HFF-Myc (cell line): ENCODE measurements around the gene ADARB2.

Experiments used
- DNase-seq: peaks from one replicate; pipeline ENCODE4 v3.0.0-alpha.2; 2011; ENCODE audit warnings: low read depth; ENCODE audit errors: extremely low read depth
- H3K4me3 ChIP-seq: replicated peaks from 2 replicates; pipeline ENCODE4 v1.5.1; 2011; ENCODE audit warnings: low read depth, mild to moderate bottlenecking, control low read depth, low read length
- TF ChIP-seq, protein P1 (sequence below): IDR thresholded peaks from 2 replicates; pipeline ENCODE4 v1.5.1; 2012; ENCODE audit warnings: mild to moderate bottlenecking, low read depth, low read length, control low read depth; ENCODE audit errors: missing control alignments

The ADARB2 gene

GRCh38 chr10:1572519-1573333 lies 164.6 kb downstream of the ADARB2 start:
- DNase-seq = no peak
- TF ChIP-seq, protein P1, sequence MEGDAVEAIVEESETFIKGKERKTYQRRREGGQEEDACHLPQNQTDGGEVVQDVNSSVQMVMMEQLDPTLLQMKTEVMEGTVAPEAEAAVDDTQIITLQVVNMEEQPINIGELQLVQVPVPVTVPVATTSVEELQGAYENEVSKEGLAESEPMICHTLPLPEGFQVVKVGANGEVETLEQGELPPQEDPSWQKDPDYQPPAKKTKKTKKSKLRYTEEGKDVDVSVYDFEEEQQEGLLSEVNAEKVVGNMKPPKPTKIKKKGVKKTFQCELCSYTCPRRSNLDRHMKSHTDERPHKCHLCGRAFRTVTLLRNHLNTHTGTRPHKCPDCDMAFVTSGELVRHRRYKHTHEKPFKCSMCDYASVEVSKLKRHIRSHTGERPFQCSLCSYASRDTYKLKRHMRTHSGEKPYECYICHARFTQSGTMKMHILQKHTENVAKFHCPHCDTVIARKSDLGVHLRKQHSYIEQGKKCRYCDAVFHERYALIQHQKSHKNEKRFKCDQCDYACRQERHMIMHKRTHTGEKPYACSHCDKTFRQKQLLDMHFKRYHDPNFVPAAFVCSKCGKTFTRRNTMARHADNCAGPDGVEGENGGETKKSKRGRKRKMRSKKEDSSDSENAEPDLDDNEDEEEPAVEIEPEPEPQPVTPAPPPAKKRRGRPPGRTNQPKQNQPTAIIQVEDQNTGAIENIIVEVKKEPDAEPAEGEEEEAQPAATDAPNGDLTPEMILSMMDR = no peak
- no peak overlapping the region for H3K4me3 ChIP-seq

DNA sequence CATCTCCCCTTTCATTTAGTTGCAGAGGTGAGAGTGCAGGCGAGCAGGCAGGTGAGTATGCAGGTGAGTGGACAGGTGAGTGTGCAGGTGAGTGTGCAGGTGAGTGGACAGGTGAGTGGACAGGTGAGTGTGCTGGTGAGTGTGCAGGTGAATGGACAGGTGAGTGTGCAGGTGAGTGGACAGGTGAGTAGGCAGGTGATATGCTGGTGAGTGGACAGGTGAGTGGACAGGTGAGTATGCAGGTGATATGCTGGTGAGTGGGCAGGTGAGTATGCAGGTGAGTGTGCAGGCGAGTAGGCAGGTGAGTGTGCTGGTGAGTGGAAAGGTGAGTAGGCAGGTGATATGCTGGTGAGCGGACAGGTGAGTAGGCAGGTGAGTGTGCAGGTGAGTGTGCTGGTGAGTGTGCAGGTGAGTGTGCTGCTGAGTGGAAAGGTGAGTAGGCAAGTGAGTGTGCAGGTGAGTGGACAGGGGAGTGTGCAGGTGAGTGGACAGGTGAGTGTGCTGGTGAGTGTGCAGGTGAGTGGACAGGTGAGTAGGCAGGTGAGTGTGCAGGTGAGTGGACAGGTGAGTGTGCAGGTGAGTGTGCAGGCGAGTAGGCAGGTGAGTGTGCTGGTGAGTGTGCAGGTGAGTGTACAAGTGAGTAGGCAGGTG lies 165.6 kb downstream of the ADARB2 start:
- DNase-seq = no peak
- TF ChIP-seq, protein P1 = no peak
- H3K4me3 ChIP-seq = no peak overlapping the region

DNA sequence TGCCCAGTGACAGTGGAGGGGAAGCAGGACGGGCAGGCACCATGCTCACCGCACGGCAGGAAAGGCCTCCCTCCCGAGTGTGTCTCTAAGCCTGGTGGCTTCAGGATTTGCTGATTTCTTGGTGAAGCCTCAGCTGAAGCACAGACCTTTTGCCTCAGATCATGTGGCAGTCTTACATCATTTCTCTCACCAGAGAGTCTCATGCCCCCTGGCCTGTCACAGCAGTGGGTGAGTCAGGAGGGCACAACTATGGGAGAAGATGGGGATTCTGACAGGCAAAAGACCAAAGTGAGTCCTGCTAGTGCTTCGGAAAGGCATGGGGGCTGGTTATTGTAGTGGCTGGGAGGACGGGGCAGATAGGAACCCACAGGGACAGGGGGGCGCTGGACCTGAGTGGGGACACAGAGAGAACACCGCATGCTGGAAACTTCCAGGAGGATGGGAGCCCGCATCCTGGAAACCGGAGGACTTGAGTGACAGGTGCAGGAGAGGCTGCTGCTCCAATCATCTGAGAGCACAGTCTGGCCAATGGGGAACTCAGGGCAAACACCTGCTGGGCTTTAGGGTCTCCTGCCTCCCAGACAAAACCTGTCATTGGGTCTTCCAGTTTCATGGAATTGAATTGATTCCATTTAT lies 166.8 kb downstream of the ADARB2 start:
- no peak for DNase-seq
- TF ChIP-seq, protein P1 = no peak
- no peak overlapping the region for H3K4me3 ChIP-seq

- TF ChIP-seq, protein P1 = no peak
- H3K4me3 ChIP-seq = no peak overlapping the region
- DNase-seq = no peak
Measured at GRCh38 chr10:1569208-1569607, 168.1 kb downstream of the ADARB2 start.

- H3K4me3 ChIP-seq = no peak overlapping the region
Measured at GRCh38 chr10:1567742-1568495, 169.4 kb downstream of the ADARB2 start.

DNA sequence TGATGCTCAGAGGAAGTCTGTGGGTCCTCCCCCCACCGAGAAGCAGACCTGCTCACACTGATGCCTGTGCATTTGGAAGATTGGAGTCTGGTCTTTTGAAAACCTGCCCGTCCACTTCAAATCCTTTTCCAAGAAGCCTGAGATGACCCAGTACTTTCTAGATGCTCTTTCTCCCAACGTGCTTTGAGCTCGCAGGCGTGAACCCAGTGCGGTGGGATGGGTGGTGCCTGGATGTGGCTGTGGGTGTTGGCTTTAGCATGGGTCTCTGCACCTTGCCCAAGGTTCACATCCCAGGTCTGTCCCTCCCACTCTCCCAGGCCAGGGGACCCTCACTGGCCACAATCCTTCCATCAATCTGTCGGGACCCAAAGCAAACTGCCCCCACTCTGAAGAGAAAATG lies 170.2 kb downstream of the ADARB2 start:
- TF ChIP-seq, protein P1 = no peak
- no peak for DNase-seq
- H3K4me3 ChIP-seq = no peak overlapping the region

More at GRCh38 chr10:1567742-1568495, 169.4 kb downstream of the ADARB2 start:
- TF ChIP-seq, protein P1 = no peak
- no peak for DNase-seq
